ENCODE data around the gene WDR53. TPM values are rescaled to one million over a fixed set of nuclear protein-coding genes. Genes with fewer than 3 reads are reported as not detected.
"Not testable (repeated sequence)": the region's sequence is repeated elsewhere in the genome, so short reads cannot be mapped to it uniquely, and the experiment has no call there.

WDR53 gene
- total RNA-seq, 1 donor from 2014 or later: 9.2 TPM

GRCh38 chr3:196558476-196558875, 9.9 kb downstream of the WDR53 start:
- TF ChIP-seq CTCF (conservative IDR thresholded peaks at IDR 0.05; ENCODE audit: low read depth, low read length): no peak
- no peak overlapping the region for H3K4me3 ChIP-seq (ENCODE audit: low read depth, low read length)
- no peak for DNase-seq (ENCODE audit: low read depth)

GRCh38 chr3:196557236-196557635, 11.1 kb downstream of the WDR53 start:
- no peak for TF ChIP-seq CTCF (conservative IDR thresholded peaks at IDR 0.05; ENCODE audit: low read depth, low read length)
- no peak for DNase-seq (ENCODE audit: low read depth)
- H3K4me3 ChIP-seq (ENCODE audit: low read depth, low read length): no peak overlapping the region

- H3K4me3 ChIP-seq (ENCODE audit: low read depth, low read length): no peak overlapping the region
- no peak for DNase-seq (ENCODE audit: low read depth)
- no peak for TF ChIP-seq CTCF (conservative IDR thresholded peaks at IDR 0.05; ENCODE audit: low read depth, low read length)
These were observed 13.1 kb downstream of the WDR53 start for GRCh38 chr3:196555295-196555694.

- H3K4me3 ChIP-seq (ENCODE audit: low read depth, low read length): no peak overlapping the region
- TF ChIP-seq CTCF (conservative IDR thresholded peaks at IDR 0.05; ENCODE audit: low read depth, low read length): no peak
These were observed 14.1 kb downstream of the WDR53 start for GRCh38 chr3:196554205-196554604.

GRCh38 chr3:196553551-196553950, 14.8 kb downstream of the WDR53 start:
- no peak overlapping the region for H3K4me3 ChIP-seq (ENCODE audit: low read depth, low read length)
- TF ChIP-seq CTCF (conservative IDR thresholded peaks at IDR 0.05; ENCODE audit: low read depth, low read length): no peak
- no peak for DNase-seq (ENCODE audit: low read depth)

More at GRCh38 chr3:196554205-196554604, 14.1 kb downstream of the WDR53 start:
- DNase-seq (ENCODE audit: low read depth): no peak

GRCh38 chr3:196552253-196552652, 16.1 kb downstream of the WDR53 start:
- TF ChIP-seq CTCF (conservative IDR thresholded peaks at IDR 0.05; ENCODE audit: low read depth, low read length): no peak
- H3K4me3 ChIP-seq (ENCODE audit: low read depth, low read length): no peak overlapping the region
- DNase-seq (ENCODE audit: low read depth): no peak

- H3K4me3 ChIP-seq (ENCODE audit: low read depth, low read length); DNase-seq (ENCODE audit: low read depth): not testable (repeated sequence)
These were observed 18.2 kb downstream of the WDR53 start for GRCh38 chr3:196550172-196550571.

GRCh38 chr3:196549312-196549711, 19.0 kb downstream of the WDR53 start:
- DNase-seq (ENCODE audit: low read depth): not testable (repeated sequence)

More at GRCh38 chr3:196549312-196549711, 19.0 kb downstream of the WDR53 start:
- H3K4me3 ChIP-seq (ENCODE audit: low read depth, low read length): not testable (repeated sequence)

All from epithelial cell of proximal tubule (primary cell).